H1 (cell line): Measurements from ENCODE around the gene SLC43A1. TPM values are rescaled to one million over a fixed set of nuclear protein-coding genes. Genes with fewer than 3 reads are reported as not detected.

ENCODE experiments used
- BACH1 ChIP-seq: IDR thresholded peaks from 2 replicates; pipeline ENCODE4 v1.6.1; 2012; ENCODE audit warnings: low read length, improper control_type of control experiment
- EGR1 ChIP-seq: IDR thresholded peaks from 2 replicates; pipeline ENCODE4 v1.6.1; 2011; ENCODE audit warnings: low read depth, low read length, borderline replicate concordance
- RAD21 ChIP-seq, 2 experiments: IDR thresholded peaks in 1 of 2; conservative IDR thresholded peaks in 1 of 2; 2 replicates each; pipeline ENCODE4 v1.6.1; 2011; ENCODE audit warnings: low read depth in 2 of 2, low read length in 2 of 2, improper control_type of control experiment in 1 of 2, inconsistent platforms in 1 of 2, mild to moderate bottlenecking in 1 of 2, moderate library complexity in 1 of 2
- SAP30 ChIP-seq: fragments of 300-600 bp; sonication (generic); IDR thresholded peaks from 2 replicates; pipeline ENCODE4 v1.7.1; 2012; ENCODE audit warnings: low read length, moderate library complexity, mild to moderate bottlenecking, inconsistent platforms; ENCODE audit not compliant: insufficient read depth, insufficient replicate concordance
- polyA plus RNA-seq, 7 experiments: library from polyadenylated mRNA; depleted of rRNA in 3 of 7; stranded (reverse) in 5 of 7; unstranded in 2 of 7; fragments of >200 nt in 5 of 7; fragments of 200-250 nt in 2 of 7; gene quantifications; 1 replicate in 5 of 7; 2 replicates in 1 of 7; 4 replicates in 1 of 7; pipeline versions ENCODE4 v1.2.1 to v1.2.3, GENCODE V29; 2011 to 2013; ENCODE audit warnings: missing spikeins in 2 of 7, mixed read lengths in 2 of 7
- total RNA-seq: library from RNA; stranded (reverse); fragmentation: NEBNext Ultra II Directional; extraction: Animal tissue kit (Norgen Biotek cat#: 25700); gene quantifications from 2 replicates; pipeline ENCODE4 v1.2.1, GENCODE V29; 2021

SLC43A1 gene
- total and polyA plus RNA-seq, 2 of the 8 experiments (the other 6 are each of a cell fraction or from before 2014, with no cell fraction given), result 34.5 to 58.0 TPM

DNA sequence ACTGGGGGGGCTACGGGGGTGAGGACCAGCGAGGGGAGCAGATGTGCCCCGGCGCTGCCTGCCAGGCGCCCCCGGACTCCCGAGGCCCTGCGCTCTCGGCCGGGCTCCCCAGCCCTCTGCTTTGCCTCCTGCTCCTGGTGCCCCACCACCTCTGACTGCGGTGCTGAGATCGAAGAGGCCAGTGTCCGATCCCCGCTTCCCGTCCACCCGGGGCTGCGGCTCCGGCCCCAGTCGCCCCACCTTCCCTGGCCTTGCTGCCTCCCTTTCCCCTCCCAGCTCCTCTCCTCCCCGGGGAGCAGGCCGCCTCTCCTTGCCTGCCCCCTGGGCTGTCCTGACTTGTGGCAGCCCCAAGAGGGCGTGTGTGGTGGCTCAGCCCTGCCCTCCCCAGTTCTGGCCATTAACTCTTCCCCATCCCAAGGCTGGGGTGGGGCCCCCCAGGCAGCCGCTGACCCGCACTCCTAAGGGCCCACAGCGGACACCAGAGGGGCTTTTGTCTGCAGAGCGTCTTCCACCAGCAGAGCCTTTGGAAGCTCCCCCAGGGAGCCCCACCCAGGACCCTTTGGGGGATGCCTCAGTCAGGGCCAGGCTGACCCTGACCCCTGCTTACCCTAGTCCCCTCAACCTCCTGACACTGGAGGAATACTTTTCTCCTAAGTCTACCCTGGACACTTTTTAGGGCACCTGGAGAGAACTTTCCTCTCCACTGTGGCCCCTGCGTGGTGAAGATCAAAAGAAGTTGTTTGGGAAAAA, 38.6 kb downstream of the SLC43A1 start (continued):
- TF ChIP-seq SAP30 (no peak), BACH1 (no peak), RAD21 (IDR thresholded peaks at IDR 0.05 in 1 of 2, conservative IDR thresholded peaks at IDR 0.05 in 1 of 2; ENCODE audit: low read depth in 2 of 2, low read length in 2 of 2) (peak in 1 of 2 experiments; percentile 23; a peak in 1 of 4 replicates), EGR1 (no peak)
